ENCODE measurements around the gene FAM204A.

DNA sequence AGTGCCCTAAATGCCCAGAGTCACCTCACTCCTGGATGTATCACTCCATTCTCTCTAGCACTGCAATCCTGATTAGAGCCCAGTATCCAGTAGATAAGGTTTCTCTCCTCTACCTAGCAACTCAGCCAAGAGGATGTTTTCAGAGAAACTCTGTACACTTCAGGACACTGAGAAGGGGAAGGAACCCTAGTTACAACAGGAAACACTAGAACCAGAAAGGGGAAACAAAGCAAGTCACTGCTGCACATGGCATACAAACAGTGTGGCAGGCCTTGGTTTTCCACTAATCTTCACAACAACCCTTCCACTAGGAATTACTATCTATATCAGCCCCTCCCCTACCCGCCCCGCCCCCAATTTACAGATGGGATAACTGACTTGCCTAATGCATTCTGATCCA lies 1.6 kb downstream of the FAM204A start:
- TF ChIP-seq CTCF (IDR thresholded peaks at IDR 0.05): no peak
- TF ChIP-seq POLR2A (IDR thresholded peaks at IDR 0.05): no peak

Measured in testis (tissue), 2 donors.